Fibroblast of peridontal ligament (primary cell): ENCODE data around the gene BEX1.
A peak's percentile ranks its signal among the peaks of the same experiment; 100 is the strongest.
"Not testable (repeated sequence)": the region's sequence is repeated elsewhere in the genome, so short reads cannot be mapped to it uniquely, and the experiment has no call there.

Source experiments
- DNase-seq: peaks from one replicate; pipeline ENCODE4 v3.0.0-alpha.2; 2010; ENCODE audit errors: extremely low read depth

BEX1 gene

DNA sequence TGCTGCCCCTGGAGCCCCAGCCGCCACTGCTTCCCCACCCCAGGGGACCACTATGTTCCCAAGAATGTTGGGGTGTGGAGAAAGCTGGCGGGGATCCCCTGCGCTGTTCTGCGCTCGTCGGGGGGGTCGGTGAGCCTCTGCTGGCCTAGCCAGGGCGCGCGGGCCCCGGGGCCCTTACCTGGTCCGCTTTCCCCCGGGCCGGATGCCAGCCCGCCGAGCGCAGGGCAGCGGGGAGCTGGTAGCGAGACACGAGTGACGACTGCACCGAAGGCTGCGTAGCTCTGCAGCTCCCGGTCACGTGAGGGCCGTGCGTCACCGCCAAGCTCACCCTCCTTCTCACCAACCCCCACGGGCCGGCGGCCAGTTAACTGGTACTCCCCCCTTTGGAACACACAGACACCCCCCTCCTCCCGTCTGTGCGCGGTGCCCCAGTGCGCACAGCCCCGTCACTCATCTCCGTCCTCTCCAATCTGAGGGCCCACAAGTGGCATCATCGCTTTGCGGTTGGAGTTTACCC is at the start of gene BEX1:
Gene BEX1 (minus strand): TSS at position 254 of the 517 bp plus-strand sequence. CDS start 897 bp downstream, outside the sequence.
- DNase-seq: peak; percentile 0

DNA sequence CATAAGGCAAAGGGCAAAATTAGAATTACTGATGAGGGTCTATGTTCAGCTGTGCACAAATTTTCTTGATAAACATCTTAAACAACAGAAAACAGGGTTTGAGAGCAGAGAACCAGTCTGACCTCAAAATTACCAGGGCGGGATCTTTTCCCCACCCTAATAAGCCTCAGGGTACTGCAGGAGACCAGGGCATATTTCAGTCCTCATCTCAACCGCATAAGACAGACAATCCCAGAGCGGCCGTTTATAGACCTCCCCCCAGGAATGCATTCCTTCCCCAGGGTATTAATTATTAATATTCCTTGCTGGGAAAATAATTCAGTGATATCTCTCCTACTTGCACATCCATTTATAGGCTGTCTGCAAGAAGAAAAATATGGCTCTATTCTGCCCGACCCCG is 45.5 kb upstream of the BEX1 start:
- not testable (repeated sequence) for DNase-seq

DNA sequence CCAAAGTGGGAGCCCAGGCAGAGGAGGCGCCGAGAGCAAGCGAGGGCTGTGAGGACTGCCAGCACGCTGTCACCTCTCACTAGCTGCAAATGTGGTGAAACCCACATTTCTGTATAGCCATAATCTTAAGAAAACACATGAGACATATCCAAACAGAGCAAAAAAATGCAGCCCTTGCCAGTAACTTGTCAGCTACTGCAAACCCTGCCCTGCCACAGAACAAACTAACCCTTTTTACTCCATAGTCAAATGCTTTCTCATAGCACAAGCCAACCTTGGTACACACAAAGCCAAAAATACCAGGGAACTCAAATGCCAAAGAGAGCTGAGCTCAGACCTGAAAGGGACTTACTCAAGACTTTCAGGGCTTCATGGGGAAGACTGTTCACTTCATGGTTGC is 43.9 kb upstream of the BEX1 start:
- DNase-seq: no peak

- not testable (repeated sequence) for DNase-seq
Measured at GRCh38 chrX:103107227-103107737, 43.3 kb upstream of the BEX1 start.

DNA sequence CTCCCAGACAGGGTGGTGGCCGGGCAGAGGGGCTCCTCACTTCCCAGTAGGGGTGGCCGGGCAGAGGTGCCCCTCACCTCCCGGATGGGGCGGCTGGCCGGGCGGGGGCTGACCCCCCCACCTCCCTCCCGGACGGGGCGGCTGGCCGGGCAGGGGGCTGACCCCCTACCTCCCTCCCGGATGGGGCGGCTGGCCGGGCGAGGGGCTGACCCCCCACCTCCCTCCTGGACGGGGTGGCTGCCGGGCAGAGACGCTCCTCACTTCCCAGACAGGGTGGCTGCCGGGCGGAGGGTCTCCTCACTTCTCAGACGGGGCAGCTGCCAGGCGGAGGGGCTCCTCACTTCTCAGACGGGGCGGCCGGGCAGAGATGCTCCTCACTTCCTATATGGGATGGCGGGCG is 40.4 kb upstream of the BEX1 start:
- not testable (repeated sequence) for DNase-seq

- not testable (repeated sequence) for DNase-seq
Measured at GRCh38 chrX:103103866-103104265, 39.9 kb upstream of the BEX1 start.

DNA sequence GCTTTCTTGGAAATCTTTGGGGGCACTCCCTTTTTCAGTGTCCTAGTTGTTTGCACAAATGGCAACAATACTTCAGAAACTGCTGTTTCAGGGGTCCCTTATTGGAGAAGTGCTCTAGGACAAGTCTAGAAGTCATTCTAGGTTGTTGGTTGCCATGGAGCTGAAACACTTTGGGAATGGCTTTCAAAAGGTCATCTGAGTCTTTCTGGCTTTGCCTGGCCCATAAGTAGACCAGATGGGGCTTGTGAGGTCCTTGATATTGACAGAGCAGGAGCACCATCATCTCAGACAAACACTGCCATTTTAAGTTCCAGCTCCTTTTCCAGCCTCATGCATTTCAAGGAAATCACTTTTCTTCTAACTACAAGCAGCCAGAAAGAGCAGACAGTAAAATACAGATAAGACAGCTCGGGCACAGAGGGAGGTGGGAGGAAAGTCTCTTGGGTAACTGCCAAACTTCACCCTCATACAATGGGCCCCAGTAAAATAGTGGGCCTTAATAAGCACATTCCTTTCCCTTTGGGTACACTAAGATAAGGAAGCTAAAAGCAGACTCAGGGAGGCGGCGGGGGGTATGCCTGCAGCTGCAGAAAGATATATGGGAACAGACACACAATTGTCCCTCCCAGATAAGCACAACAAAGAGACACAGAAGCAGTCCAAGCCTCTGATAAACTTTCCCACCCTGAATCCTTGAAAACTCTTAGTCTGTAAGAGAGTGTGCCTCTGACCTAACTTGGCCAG is 37.5 kb upstream of the BEX1 start:
- no peak for DNase-seq

- DNase-seq: no peak
Measured at GRCh38 chrX:103100484-103100883, 36.5 kb upstream of the BEX1 start.

- no peak for DNase-seq
Measured at GRCh38 chrX:103099691-103100090, 35.7 kb upstream of the BEX1 start.

DNA sequence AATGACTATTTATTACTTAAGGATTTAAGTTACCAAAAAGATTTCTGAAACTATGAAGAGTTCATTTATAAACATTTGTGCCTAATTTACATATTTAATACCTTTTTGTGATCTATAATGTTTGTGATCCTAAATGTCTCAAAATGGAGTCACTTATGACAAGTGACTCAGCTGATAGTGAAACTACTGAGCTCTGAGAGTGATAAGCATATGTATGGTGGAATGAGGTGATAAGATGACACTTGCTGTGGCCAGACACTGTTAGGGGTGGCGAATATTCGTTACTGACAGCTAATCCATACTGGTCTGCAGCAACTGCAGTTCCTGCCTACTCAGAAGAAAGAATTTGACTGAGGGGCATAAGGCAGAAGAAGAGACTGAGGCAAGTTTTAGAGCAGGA is 34.5 kb upstream of the BEX1 start:
- no peak for DNase-seq

DNA sequence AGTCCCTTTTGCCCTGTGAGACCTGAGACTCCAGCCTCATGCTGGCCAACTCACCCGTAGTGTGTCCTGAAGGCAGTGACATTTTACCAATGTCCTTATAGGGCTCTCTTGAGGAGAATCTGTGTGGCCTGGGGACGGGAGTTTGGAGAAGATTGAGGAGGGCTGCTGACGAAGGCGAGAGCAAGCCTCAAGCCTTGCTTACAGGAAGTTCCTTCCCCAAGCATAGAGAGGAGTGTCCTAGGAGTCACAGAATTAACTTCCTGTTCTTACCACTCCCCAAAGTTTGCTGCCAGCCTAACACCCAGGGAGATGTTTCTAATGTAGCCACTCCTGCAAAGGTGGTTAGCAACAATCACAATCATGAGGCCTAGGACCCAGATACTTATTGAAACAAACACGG is 29.0 kb upstream of the BEX1 start, which contains the start of gene NXF3:
Gene NXF3 (minus strand): TSS at position 202 of the 400 bp plus-strand sequence. CDS start 120 bp downstream, at position 82.
- no peak for DNase-seq

DNA sequence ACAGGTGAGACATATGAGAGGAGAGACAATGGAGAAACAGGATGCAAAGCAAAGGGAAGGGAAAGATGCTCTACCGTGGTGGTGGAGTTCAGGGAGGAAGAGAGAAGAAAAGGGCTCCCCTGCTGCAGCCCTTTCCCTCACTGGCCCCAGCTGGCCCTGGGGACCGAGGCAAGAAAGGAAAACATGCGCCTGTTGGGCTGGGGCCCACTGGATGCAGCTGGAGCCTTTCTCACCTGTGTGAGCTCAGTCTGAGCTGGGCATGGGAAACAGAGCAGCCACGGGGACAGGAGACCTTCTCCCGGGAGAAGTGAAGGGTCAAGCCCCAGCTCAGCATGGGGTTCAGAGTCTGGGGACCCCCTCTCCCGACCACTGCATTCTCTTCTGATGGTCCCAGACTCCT is 17.1 kb upstream of the BEX1 start:
- no peak for DNase-seq

DNA sequence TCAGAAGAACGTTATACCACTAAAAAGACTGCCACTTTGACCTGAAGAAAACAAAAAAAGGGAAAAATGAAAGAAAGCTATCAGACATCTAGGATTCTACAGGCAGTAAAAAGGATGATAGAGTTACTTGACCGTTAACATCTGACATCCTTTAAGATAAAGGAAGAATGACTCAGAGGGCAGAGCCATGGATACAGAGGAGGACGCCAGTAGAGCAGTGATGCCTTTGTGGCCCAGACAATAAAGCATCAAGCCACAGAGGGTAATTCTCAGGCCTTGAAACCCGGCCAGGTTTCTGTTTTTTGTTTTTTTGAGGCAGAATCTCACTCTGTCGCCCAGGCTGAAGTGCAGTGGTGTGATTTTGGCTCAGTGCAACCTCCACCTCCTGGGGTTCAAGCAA is 9.5 kb upstream of the BEX1 start:
- DNase-seq: no peak

DNA sequence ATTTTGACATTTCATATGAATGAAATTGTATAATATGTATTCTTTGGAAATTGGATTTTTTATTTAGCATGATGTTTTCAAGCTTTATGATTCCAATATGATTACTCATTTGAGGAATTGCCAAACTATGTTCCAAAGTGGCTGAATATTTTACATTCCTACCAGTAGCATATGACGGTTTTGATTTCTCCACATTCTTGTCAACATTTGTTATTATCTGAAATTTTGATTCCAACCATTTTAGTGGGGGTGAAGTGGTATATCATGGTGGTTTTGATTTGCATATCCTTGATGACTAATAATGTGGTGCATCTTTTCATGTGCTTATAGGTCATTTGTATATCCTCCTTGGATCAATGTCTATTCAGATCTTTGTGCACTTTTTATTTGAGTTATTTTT is 2.6 kb upstream of the BEX1 start:
- DNase-seq: peak; percentile 0

- peak; percentile 35 for DNase-seq
Measured at GRCh38 chrX:103063191-103063845, 653 bp downstream of the BEX1 start.

DNA sequence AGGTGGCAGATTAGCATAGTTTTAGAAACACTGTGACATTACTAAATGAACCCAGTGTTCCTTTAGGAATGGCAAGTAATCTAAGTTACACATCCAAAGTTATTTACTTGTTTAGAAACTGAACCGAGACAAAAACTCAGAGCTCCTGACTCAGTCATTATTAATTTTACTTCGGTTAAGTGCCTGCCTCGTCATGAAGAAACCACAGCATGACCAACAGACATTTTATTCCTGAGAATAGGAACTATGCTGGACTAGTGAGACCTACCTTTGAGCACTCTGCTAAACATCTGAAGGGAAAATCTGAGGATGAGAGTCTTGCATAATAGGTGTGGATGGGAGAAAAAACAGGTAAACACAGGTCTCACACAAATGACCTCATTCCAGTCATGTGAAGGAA is 2.5 kb downstream of the BEX1 start:
- DNase-seq: no peak

DNA sequence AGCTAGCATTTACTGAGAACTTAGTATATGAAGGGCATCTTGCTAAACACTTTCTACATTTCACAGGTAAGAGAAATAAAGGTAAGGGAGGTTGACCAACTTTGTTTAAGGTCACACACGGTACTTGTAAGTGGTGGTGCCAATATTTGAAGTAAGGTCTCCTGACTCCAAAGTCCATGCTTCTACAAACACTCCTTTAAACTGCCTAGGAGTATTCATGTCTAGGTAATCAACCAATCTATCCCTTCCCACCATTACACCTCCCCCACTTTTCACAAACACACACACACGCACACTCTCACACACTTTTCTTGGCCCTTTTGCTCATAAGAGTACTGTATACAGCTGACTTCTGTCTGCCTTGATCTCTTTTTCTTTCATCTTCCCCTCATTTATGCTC is 7.1 kb downstream of the BEX1 start:
- no peak for DNase-seq

DNA sequence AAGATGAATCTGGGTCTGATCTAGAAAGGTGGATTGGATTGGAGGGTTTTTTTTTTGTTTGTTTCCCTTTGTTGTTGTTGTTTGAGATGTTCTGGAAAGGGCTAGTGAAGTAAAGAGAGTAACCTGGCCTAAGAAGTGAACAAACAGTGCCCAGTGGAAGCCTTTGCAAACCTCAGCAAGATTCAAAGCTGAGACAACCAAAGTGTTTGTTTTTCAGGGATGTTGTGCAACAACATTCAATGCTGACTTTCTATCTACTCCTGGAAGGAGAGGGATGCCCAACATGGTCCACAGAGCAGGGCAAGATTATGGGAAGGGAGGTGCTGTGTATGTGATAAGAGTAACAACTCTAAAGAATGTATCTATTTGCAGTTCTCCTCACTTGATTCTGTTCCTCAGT is 11.3 kb downstream of the BEX1 start:
- DNase-seq: no peak

DNA sequence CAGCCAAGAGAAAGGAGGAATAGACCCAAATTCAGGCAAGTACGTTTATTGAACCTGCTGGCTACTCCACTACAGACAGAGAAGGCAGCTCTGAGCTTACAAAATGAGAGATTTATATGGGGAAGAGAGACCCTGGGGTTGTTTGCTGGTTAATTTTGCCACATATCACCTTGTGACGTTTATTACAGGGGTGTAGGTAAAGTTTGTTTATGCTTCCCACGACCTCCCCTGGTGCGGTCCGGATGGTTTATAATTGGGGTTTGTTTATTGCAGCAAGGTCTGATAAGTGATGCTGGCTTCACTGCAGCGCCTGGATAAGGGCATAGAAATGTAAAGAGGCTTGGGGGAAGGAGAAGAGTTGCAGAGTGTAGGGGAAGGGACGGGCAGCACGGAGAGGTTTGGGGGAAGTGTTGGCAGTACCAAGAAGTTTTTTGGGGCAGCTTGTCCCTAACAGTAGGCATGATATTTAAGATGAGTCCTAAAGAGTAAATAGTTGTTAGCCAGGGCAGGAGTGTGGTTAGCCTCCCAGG is 12.6 kb downstream of the BEX1 start:
- DNase-seq: no peak

DNA sequence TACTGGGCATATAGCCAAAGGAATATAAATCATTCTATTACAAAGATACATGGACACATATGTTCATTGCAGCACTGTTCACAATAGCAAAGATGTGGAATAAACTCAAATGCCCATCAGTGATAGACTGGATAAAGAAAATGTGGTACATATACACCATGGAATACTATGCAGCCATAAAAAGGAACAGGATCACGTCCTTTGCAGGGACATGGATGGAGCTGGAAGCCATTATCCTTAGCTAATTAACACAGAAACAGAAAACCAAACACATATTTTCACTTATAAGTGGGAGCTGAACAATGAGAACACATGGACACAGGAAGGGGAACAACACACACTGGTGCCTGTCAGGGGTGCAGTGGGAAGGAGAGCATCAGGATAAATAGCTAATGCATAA is 30.6 kb downstream of the BEX1 start:
- DNase-seq: not testable (repeated sequence)

GRCh38 chrX:103017542-103017941 is 46.4 kb downstream of the BEX1 start:
- DNase-seq: peak; percentile 3

- no peak for DNase-seq
Measured at GRCh38 chrX:103012945-103013344, 51.0 kb downstream of the BEX1 start.
